Fibroblast of skin of scalp (primary cell): ENCODE results near the gene ALDH4A1.
"Not testable (repeated sequence)": the region's sequence is repeated elsewhere in the genome, so short reads cannot be mapped to it uniquely, and the experiment has no call there.

Experiments
- DNase-seq: peaks from one replicate; pipeline ENCODE4 v3.0.0-alpha.2; 2013

ALDH4A1 gene

DNA sequence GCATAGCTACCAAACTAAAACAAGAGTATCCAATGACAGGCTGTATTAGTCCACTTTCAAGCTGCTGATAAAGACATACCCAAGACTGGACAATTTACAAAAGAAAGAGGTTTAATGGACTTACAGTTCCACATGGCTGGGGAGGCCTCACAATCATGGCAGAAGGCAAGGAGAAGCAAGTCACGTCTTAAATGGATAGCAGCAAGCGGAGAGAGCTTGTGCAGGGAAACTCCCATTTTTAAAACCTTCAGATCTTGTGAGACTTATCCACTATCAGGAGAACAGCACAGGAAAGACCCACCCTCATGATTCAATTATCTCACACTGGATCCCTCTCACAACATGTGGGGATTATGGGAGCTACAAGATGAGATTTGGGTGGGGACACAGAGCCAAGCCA is 54.6 kb downstream of the ALDH4A1 start:
- not testable (repeated sequence) for DNase-seq

DNA sequence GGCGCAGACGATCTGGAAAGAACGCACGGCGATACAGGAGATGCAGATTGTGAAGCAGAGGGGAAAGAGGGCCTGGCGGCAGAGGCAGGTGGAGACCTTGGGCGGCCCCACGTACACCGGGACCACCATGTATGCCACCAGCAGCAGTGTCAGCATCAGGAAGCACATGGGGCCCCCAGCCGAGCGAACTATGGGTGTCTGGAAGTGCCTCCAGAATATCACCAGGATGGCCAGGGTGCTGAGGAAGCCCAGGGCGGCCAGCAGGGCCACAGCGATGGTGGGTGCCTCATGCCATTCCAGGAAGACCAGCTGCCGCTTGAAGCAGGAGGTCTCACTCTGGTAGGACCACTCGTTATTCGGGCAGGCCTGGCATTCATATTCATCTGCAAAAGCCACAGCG is 62.2 kb downstream of the ALDH4A1 start:
- DNase-seq = no peak

DNA sequence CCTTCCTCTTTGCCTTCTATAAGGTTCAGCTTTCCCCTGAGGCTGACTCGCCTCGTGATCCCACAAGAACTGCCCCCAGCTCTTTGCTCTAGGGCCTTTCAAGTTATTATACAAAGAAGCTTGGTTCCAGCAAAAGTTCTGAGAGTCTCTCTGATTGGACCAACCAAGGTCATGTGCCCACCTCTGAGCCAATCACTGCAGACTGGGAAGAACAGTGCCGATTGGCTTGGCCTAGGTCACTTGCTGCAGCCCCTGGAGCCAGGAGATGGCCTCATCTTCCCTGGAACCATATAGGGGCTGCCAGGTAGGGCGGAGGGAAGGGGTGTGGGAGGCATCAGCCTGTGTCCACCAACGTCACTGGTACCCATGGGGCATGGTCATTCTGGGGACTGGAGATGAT is 65.7 kb downstream of the ALDH4A1 start:
- no peak for DNase-seq

DNA sequence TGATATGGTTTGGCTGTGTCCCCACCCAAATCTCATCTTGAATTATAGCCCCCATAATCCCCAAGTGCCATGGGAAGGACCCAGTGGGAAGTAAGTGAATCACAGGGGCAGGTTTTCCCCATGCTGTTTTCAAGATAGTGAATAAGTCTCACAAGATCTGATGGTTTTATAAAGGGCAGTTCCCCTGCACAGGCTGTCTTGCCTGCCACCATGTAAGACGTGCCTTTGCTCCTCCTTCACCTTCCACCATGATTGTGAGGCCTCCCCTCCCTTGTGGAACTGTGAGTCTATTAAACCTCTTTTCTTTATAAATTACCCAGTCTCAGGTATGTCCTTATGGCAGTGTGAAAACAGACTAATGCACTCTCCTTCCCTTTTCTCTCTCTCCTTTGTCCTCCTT is 70.0 kb downstream of the ALDH4A1 start:
- not testable (repeated sequence) for DNase-seq

DNA sequence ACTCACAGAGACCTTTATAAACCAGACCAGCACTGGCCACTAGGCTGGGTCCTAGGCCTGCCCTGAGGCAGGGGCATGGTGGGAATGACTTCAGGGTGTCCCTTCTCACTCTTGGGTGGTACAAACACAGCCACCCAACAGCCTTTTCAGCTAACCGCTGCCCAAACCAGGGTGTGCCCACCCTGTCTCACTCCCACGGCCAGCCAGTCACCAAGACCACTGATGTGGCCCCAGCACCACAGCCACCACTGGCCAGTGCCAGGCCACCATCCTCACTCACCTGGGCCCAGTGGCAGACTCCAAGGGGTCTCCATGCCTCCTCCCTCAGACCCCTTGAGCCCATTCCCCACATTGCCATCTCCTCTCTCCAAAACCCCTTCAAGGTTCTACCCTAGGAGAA is 70.7 kb downstream of the ALDH4A1 start:
- no peak for DNase-seq

DNA sequence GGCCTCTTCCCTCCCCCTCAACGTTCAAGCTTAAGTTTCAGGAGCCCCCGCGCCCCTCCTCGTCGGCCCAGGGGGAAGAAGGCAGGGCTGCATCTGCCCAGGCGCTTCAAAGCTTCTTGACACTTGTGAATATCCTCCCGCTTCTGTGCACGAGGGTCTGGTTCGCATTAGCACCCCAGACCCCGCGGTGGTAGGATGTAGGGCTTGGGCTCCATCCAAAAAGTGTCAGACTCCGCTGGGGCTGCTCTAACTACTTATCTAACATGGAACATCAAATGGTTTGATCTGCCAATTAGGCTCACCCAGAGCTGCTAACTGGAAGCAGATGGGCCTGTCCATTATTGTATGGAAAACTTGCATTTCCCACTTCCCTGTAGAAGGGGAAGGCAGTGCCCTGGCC is 71.8 kb downstream of the ALDH4A1 start:
- DNase-seq = no peak

DNA sequence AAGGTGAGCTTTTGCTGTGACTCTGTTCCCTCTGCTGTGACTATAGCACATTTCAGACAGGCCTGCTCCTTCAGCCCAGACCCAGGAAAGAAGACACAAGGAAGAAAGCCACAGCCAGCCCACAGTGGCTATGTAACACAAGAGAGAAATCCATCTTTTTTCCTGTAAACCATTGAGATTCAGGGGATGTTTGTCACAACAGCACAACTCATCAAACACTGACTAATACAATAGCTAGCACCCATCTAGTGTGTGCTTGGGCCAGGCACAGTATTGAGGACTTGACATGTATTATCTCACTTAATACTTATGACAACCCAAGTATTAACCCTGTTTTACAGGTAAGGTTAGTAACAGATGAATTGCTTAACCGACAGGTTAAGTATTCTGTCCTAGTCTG is 72.7 kb downstream of the ALDH4A1 start:
- DNase-seq = no peak

DNA sequence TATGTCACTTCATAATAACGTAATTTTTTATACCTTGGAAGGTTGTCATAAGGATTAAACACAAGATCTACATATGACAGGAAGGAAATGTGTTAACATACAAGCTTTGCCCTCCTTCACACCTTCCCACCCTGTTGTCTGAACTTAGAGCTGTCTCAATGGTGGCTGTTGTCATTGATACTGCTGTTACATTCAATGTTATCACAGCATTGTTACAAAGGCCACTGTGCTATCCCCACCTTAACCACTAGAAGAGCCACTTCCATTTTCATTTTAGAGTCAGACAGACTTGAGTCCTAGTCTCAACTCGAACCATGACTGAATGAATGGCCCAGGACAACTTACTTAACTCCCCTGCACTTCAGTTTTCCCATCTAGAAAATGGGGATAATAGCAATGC is 74.1 kb downstream of the ALDH4A1 start:
- DNase-seq = no peak

DNA sequence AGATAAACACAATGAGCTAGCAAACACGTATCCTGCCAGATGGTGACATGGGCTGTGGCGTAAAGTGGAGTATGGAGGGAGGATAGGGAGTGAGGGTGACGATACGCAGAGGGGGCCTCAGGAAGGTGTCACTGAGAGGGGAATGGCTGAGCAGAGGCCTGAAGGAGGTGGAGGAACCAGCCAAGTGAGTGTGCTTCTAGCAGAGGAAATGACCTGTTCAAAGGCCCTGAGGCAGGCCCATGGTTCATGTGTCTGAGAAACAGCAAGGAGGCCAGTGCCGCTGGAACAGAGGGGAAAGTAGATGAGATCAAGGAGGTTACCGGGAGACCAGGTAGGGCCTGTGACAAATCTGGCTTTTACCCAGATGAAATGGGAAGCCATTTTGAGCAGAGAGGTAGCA is 78.9 kb downstream of the ALDH4A1 start:
- no peak for DNase-seq
